GM08714 (cell line): Measurements from ENCODE around the gene TTC33.

Experiments
- H3K4me3 ChIP-seq: fragments of 200-500 bp; sonication (Bioruptor generic); 2 replicates; pipeline ENCODE4 v1.5.1; 2014; ENCODE audit warnings: mild to moderate bottlenecking, low read length, inconsistent platforms
- ZNF274 ChIP-seq: IDR thresholded peaks from 2 replicates; pipeline ENCODE4 v1.6.1; 2012; ENCODE audit warnings: mild to moderate bottlenecking, low read depth, low read length

TTC33 gene

GRCh38 chr5:40560474-40561110, 195.2 kb downstream of the TTC33 start:
- TF ChIP-seq ZNF274: no peak
- H3K4me3 ChIP-seq: no peak overlapping the region

DNA sequence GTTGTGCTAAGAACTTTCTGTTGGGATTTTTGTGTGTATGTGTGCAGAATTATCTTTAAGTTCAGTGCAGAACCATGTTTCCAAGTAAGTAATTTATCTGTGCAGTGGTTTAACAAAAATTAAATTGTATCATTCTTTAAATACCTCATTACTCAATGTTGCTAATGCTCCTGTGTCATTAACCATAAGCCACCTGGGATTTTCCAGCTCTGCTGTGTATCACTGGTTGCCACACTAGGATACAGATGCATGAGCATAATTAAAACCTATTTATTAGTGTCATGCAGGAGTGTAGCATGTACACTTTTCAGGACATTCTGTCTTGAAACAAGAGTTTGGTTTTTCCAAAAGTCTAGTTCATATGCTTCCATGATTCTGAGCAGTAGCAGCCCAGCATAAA, 196.5 kb downstream of the TTC33 start:
- no peak for TF ChIP-seq ZNF274
- no peak overlapping the region for H3K4me3 ChIP-seq

GRCh38 chr5:40557501-40557900, 198.3 kb downstream of the TTC33 start:
- no peak for TF ChIP-seq ZNF274
- no peak overlapping the region for H3K4me3 ChIP-seq

DNA sequence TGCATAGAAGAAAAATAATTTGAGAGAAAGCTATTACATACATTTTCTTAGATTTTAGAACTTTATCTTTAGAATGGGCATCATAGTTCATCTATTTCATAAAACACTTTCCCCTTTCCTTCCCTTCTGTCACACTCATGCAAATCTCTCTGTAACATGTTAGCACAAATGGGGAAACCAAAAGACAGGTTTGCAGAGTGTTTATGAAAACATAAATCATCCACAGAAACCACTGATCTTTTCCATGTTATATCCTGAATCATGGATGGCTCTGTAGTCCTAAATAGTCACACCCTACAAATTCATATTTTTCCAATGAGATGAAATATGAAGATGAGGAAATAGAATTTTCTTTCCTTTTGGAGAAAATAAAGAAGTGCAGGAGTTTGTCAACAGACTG, 198.9 kb downstream of the TTC33 start:
- no peak overlapping the region for H3K4me3 ChIP-seq
- no peak for TF ChIP-seq ZNF274

- H3K4me3 ChIP-seq: no peak overlapping the region
- TF ChIP-seq ZNF274: no peak
Observed at GRCh38 chr5:40555886-40556285, 199.9 kb downstream of the TTC33 start.

DNA sequence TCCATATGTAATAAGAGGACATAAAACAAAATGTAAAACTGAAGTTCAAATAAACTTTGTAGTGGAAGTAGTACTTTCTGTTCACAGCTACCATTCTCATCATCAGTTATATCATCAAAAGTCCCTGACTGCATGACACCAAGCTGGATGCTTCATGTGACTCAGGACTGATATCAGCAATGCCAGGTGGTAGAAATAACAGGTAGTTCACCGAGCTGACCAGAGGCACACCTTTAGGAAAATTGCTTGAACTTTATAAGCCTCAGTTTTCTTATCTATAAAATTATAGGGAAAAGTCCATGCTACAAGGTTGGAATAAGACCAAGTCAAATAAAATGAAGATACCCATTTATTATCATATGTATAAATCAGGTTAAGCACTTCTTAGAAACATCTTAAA, 200.9 kb downstream of the TTC33 start:
- H3K4me3 ChIP-seq: no peak overlapping the region
- no peak for TF ChIP-seq ZNF274

DNA sequence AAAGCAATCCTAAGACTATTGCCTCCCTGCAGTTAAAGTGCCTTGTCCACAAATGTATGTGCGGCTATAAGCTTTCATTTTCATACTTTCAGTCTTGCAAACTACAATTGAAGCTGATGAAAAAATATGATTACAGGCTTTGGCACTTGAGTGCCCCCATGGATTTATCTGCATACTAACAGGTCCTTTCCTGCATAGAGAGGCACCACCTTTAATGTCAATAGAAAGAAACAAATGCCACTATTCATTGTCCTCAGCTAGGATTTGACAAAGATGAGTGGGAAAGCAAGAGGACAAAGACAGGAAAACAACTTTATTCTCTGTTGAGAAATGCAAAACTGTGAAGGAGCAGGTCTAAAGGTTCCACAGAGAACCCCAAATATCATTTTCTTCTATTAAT, 201.7 kb downstream of the TTC33 start:
- TF ChIP-seq ZNF274: no peak
- no peak overlapping the region for H3K4me3 ChIP-seq

DNA sequence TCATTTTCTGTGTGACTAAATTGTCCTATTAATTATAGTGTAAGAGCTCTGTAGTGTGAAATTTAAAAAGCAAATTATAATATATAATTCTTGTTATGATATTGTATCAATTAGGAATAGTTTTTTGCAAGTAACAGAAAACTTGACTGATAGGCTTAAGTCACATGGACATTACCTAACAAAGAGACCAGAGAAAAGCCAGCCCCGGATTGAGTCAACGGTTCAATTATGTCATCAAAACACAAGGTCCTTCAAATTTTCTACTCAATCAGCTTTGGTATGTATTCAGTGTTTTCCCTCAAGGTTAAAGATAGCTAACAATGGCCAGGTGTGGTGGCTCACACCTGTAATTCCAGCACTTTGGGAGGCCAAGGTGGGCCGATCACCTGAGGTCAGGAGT, 202.8 kb downstream of the TTC33 start:
- TF ChIP-seq ZNF274: no peak
- no peak overlapping the region for H3K4me3 ChIP-seq

- TF ChIP-seq ZNF274: no peak
- no peak overlapping the region for H3K4me3 ChIP-seq
Observed at GRCh38 chr5:40551496-40552491, 204.0 kb downstream of the TTC33 start.

- no peak for TF ChIP-seq ZNF274
- H3K4me3 ChIP-seq: no peak overlapping the region
Observed at GRCh38 chr5:40550481-40550880, 205.3 kb downstream of the TTC33 start.

DNA sequence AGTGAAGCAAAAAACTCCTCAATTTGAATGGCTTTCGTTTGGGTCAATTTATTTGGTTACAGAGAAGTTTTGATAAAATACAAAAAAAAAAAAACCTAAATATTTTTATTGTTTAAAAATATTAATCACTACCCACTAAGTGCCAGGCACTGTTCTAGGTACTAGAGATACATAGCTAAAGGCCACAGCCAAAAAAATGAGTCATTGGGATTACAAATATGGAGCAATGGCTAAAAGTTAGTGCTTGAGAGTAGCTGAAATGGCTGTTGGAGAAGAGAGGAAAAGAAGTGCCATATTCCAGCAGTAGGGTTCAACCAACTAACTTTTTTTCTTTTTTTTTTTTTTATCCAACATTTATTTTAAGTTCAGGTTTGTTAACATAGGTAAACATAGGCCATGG, 206.1 kb downstream of the TTC33 start:
- no peak for TF ChIP-seq ZNF274

DNA sequence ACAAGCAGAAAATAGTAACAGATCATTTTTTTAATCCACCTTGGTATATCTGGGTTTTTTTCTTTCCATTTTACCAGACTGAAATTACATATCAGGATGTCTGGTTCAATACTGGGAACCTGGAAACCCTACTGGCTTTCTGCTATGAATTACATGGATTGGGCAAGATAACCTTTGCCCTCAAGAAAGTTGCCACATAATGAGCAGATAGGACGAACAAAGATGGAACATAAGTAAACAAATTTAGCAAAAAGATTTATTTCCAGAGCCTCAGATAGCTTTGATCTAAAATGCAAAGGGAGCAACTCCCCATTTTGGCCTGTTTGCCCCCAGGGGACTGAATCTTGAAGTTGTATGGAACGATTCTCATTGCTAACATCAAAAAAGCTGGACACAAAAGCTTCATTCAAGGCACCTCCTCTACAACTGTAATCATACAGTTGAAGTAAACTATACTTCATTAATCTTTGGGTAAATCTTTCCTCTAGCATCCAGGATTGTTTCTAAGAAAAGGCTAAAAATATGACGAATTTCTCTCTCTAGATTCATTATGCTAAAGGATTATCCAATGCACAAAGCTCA, 207.7 kb downstream of the TTC33 start:
- no peak overlapping the region for H3K4me3 ChIP-seq
- no peak for TF ChIP-seq ZNF274

More for the DNA sequence above, 206.1 kb downstream of the TTC33 start:
- H3K4me3 ChIP-seq: no peak overlapping the region

DNA sequence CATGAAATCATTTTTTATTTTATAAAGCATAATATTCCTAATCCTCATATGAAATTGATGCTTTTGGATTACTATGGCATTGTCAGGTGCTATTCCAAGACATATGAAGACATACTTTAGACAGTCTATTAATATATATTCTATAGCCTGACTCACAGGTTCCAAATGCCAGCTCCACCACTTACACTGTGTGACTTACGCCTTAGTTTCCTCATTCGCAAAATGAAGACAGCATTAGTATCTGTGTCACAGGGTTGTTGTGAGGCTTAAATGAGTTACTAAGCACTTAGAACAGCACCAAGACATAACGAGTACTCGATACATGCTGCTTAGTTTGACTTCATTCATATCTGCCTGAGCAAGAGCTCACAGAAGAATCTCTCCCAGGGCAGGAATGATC, 208.2 kb downstream of the TTC33 start:
- H3K4me3 ChIP-seq: no peak overlapping the region
- TF ChIP-seq ZNF274: no peak

DNA sequence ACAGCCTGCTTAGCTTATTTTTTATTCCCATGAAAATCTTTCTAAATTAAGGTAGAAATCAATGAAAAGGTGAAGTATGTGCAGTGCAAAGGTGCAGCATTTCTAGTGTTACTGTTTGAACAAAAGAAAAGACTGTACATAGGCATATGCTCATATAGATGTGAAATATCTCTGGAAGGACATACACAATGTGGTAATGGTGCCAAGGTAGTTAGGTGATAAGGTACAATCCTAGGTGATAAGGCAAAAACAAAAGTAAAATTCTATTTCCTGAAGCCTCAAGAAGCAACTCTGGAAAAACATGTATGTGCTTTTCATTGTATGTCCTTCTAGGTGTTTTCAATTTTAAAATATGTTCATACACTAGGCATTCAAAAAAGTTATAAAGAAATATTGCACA, 215.5 kb downstream of the TTC33 start:
- H3K4me3 ChIP-seq: no peak overlapping the region
- TF ChIP-seq ZNF274: no peak

DNA sequence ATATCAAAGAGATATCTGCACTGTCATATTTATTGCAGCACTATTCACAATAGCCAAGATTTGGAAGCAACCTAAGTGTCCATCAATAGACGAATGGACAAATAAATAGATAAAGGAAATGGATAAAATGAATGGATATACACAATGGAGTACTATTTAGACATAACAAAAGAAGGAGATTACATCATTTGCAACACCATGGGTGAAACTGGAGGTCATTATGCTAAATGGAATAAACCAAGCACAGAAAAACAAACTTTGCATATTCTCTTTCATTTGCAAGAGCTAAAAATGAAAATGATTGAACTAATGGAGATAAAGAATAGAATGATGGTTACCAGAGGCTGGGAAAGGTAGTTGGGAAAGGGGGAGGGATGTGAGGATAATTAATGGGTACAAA, 231.1 kb downstream of the TTC33 start:
- no peak overlapping the region for H3K4me3 ChIP-seq
- TF ChIP-seq ZNF274: no peak

DNA sequence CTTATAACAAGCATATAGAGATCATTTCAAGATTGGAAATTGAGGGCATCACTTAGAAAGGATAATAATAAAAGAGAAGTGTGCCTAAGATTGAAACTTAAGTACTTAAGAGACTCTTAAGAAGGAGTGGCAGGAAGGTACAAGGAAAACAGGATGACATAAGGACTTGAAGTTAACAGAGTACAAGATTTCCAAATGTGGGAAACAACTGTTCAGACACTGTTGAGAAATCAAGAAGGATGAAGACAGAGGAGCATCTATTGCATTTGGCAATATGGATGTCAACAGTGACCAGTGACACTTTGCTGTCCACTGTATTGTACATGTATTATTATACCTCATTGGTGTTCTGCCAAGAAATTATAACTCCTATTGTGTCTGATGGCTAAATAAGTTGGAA, 233.8 kb downstream of the TTC33 start:
- no peak for TF ChIP-seq ZNF274
- no peak overlapping the region for H3K4me3 ChIP-seq
